RWPE2 (cell line): Measurements from ENCODE around the gene SEM1.

Source experiments
- ATAC-seq: fragments of 200-7000 bp; cut with Tn5 transposase; 3 replicates; pipeline ENCODE4 v1.9.1; 2021; ENCODE audit warnings: low read depth
- DNase-seq: peaks from one replicate; pipeline ENCODE4 v3.0.0-alpha.2; 2020; ENCODE audit warnings: low spot score
- H3K27ac ChIP-seq: fragments of 450-650 bp; 2 replicates; pipeline ENCODE4 v1.5.1; 2017; ENCODE audit warnings: mild to moderate bottlenecking; ENCODE audit not compliant: poor library complexity, severe bottlenecking
- H3K27me3 ChIP-seq: fragments of 250-450 bp; sonication (Bioruptor Pico); 2 replicates; pipeline ENCODE4 v1.5.1; 2021; ENCODE audit warnings: mild to moderate bottlenecking, moderate library complexity; ENCODE audit not compliant: insufficient read depth, poor library complexity, severe bottlenecking
- H3K36me3 ChIP-seq: fragments of 250-450 bp; sonication (Bioruptor Pico); 2 replicates; pipeline ENCODE4 v1.5.1; 2020; ENCODE audit warnings: low read depth, mild to moderate bottlenecking, moderate library complexity
- H3K4me1 ChIP-seq: fragments of 250-450 bp; sonication (Bioruptor Pico); 2 replicates; pipeline ENCODE4 v1.5.1; 2021; ENCODE audit warnings: mild to moderate bottlenecking, moderate library complexity; ENCODE audit not compliant: insufficient read depth, poor library complexity, severe bottlenecking
- H3K4me3 ChIP-seq: fragments of 250-450 bp; sonication (Bioruptor Pico); 2 replicates; pipeline ENCODE4 v1.5.1; 2021; ENCODE audit warnings: mild to moderate bottlenecking, moderate library complexity; ENCODE audit not compliant: severe bottlenecking
- H3K9me3 ChIP-seq: fragments of 250-450 bp; sonication (Bioruptor Pico); 2 replicates; pipeline ENCODE4 v1.5.1; 2021; ENCODE audit warnings: mild to moderate bottlenecking, moderate library complexity; ENCODE audit not compliant: severe bottlenecking
- TF ChIP-seq, protein P1 (sequence below): fragments of 450-650 bp; IDR thresholded peaks from one replicate; pipeline ENCODE4 v1.5.1; 2017; ENCODE audit warnings: mild to moderate bottlenecking, moderate library complexity; ENCODE audit not compliant: poor library complexity, severe bottlenecking

SEM1 gene

DNA sequence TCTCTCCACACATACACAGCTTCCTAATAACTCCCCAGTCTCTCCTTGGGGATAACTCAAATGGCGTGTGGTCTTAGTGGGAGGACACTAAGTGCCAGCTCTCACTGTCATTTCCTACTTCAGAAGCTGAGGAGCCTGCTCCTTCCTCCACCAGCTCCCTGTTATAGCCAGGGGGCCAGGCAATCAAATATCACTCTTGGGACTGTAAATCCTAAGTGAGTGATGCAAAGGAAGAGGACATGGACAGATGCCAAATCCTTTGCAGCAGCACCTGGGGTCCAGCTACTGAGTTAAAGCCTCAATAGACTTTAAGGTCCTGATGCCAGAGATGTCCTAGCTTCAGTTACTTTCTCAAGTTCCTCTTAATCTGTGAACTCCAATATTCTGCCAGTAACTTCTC is 34.1 kb downstream of the SEM1 start:
- Histone ChIP-seq H3K4me1 (no peaks in the 10 kb centered on the region), H3K4me3 (no peak overlapping the region), H3K9me3 (no peaks in the 10 kb centered on the region), H3K36me3 (no peaks in the 10 kb centered on the region), H3K27me3 (no peaks in the 10 kb centered on the region), H3K27ac (no peak overlapping the region)
- ATAC-seq: no peak; the same call in 2 of the 3 replicates
- no peak for DNase-seq
- TF ChIP-seq, protein P1, sequence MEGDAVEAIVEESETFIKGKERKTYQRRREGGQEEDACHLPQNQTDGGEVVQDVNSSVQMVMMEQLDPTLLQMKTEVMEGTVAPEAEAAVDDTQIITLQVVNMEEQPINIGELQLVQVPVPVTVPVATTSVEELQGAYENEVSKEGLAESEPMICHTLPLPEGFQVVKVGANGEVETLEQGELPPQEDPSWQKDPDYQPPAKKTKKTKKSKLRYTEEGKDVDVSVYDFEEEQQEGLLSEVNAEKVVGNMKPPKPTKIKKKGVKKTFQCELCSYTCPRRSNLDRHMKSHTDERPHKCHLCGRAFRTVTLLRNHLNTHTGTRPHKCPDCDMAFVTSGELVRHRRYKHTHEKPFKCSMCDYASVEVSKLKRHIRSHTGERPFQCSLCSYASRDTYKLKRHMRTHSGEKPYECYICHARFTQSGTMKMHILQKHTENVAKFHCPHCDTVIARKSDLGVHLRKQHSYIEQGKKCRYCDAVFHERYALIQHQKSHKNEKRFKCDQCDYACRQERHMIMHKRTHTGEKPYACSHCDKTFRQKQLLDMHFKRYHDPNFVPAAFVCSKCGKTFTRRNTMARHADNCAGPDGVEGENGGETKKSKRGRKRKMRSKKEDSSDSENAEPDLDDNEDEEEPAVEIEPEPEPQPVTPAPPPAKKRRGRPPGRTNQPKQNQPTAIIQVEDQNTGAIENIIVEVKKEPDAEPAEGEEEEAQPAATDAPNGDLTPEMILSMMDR: no peak

DNA sequence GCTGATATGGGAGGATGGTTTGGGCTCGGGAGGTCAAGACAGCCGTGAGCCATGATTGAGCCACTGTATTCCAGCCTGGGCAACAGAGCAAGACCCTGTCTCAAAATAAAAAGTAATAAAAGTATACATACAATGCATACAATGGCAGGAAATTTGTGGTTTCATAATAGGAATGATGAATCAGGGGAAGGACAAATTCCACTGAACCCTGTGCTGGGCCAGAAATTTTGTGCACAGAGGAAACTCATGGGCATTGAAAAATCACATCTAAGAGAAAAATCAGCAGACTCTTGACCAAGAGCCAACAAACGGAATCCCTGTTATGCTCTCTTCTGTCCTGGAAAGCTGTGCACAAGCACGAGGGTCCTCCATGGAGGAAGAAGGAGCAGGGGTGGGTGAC is 35.1 kb downstream of the SEM1 start:
- no peak overlapping the region for H3K27ac ChIP-seq
- no peaks in the 10 kb centered on the region for H3K36me3 ChIP-seq
- no peaks in the 10 kb centered on the region for H3K4me1 ChIP-seq
- no peak overlapping the region for H3K4me3 ChIP-seq
- H3K27me3 ChIP-seq: no peaks in the 10 kb centered on the region
- TF ChIP-seq, protein P1: no peak
- DNase-seq (no peak), ATAC-seq (no peak)
- H3K9me3 ChIP-seq: no peaks in the 10 kb centered on the region

DNA sequence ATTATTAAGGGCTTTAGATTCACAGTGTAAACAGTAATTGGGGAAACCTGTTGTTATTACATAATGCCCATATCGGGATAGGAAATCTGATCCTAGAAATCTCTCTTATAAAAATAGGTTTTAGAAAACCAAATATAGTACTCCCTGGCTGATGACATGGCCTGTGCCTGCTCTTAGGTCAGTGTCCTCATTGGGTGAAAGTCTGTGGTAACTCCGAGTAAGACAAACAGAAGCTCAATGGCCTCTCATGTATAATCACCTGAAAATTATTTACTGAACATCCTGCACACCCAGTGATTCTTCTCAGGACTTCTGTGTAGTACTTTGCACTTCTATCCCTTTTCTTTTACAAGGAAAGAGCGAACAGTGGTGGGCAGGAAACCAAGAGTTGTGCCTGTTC is 37.8 kb downstream of the SEM1 start:
- H3K27me3 ChIP-seq: no peaks in the 10 kb centered on the region
- H3K4me3 ChIP-seq: no peak overlapping the region
- TF ChIP-seq, protein P1: no peak
- no peak overlapping the region for H3K27ac ChIP-seq
- no peaks in the 10 kb centered on the region for H3K36me3 ChIP-seq
- no peak for ATAC-seq
- no peak for DNase-seq
- H3K4me1 ChIP-seq: no peaks in the 10 kb centered on the region
- H3K9me3 ChIP-seq: no peaks in the 10 kb centered on the region

DNA sequence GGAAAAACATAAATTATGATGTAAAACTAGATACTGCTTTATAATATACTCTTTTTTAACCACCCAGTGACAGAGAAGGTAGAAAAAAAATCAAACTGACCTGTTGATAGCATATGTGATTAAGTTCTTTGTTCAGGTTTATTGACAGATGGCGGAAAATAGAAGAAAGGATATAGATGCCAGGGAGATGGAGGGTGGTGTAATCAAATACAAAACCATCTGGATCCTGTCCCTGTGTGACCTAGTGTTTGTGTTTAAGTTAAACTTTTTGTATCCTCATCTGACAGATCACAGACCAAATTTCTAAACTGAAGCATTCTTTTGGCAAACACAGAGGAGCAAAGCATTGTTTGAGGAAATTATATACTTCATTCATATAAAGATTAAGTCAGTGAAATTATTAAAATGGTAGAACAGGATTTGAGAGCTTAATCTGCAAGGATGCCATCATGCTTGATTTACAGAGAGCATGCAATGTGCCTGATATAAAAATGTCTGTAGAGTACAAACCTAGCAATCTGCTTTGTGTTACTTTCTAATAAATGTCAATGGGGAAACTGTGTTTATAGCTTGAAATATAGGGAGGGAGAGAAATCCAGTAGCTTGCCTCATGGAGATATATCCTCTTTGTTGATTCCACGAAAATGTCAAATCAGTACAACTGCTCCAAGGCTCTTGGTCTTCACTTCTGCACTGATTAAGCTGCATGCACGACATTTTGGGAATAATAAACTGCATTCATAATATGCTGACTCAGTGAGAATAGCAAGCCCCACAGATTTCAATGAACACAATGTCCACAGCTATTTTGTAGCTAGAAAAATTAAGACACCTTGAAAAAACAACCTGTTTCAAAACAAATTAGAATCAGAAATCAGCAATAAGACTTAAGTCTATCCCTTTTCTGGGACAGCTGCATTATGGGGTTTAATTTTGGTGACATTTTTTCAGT is 39.0 kb downstream of the SEM1 start:
- H3K4me1 ChIP-seq: no peaks in the 10 kb centered on the region
- TF ChIP-seq, protein P1: no peak
- H3K36me3 ChIP-seq: no peaks in the 10 kb centered on the region
- no peak for DNase-seq
- no peak overlapping the region for H3K27ac ChIP-seq
- H3K9me3 ChIP-seq: no peaks in the 10 kb centered on the region
- no peak for ATAC-seq
- no peak overlapping the region for H3K4me3 ChIP-seq
- no peaks in the 10 kb centered on the region for H3K27me3 ChIP-seq

DNA sequence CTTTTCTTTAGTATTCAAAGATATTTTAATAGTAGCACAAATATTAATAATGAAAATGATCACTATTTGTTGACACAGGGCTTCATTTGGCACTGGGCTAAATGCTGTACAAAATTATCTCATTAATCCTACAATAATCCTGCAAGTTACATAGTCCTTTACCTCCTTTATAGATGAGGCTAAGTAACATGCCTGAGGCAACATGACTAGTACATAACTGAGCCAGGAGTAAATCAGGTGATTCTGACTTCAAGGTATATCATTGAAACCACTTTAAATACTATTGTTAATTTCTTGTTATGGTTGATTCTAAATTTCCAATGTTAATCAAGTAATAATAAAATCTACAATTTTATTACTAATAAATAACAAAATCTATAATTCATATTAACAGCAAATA is 39.8 kb downstream of the SEM1 start:
- Histone ChIP-seq H3K9me3 (no peaks in the 10 kb centered on the region), H3K27ac (no peak overlapping the region), H3K36me3 (no peaks in the 10 kb centered on the region), H3K4me3 (no peak overlapping the region), H3K27me3 (no peaks in the 10 kb centered on the region), H3K4me1 (no peaks in the 10 kb centered on the region)
- ATAC-seq (peak; percentile 81), DNase-seq (no peak)
- TF ChIP-seq, protein P1: no peak
